ENCODE measurements around the gene UGCG.

UGCG gene

GRCh38 chr9:111975709-111976108 is 79.1 kb downstream of the UGCG start:
- DNase-seq (ENCODE audit: low read depth): no peak
- TF ChIP-seq CTCF (IDR thresholded peaks at IDR 0.05; ENCODE audit: insufficient read depth, low read depth, low read length, missing control alignments): no peak
- no peak overlapping the region for H3K4me3 ChIP-seq (ENCODE audit: low read length)

GRCh38 chr9:111978616-111979015 is 82.0 kb downstream of the UGCG start:
- DNase-seq (ENCODE audit: low read depth): no peak

GRCh38 chr9:111979561-111979960 is 82.9 kb downstream of the UGCG start:
- TF ChIP-seq CTCF (IDR thresholded peaks at IDR 0.05; ENCODE audit: insufficient read depth, low read depth, low read length, missing control alignments): peak; percentile 6
- H3K4me3 ChIP-seq (ENCODE audit: low read length): no peak overlapping the region
- DNase-seq (ENCODE audit: low read depth): no peak

More at GRCh38 chr9:111978616-111979015, 82.0 kb downstream of the UGCG start:
- H3K4me3 ChIP-seq (ENCODE audit: low read length): no peak overlapping the region
- TF ChIP-seq CTCF (IDR thresholded peaks at IDR 0.05; ENCODE audit: insufficient read depth, low read depth, low read length, missing control alignments): no peak

GRCh38 chr9:111980398-111980797 is 83.8 kb downstream of the UGCG start:
- TF ChIP-seq CTCF (IDR thresholded peaks at IDR 0.05; ENCODE audit: insufficient read depth, low read depth, low read length, missing control alignments): no peak
- DNase-seq (ENCODE audit: low read depth): no peak
- no peak overlapping the region for H3K4me3 ChIP-seq (ENCODE audit: low read length)

GRCh38 chr9:111983484-111983908 is 86.9 kb downstream of the UGCG start:
- H3K4me3 ChIP-seq (ENCODE audit: low read length): no peak overlapping the region
- TF ChIP-seq CTCF (IDR thresholded peaks at IDR 0.05; ENCODE audit: insufficient read depth, low read depth, low read length, missing control alignments): no peak
- no peak for DNase-seq (ENCODE audit: low read depth)

- no peak for DNase-seq (ENCODE audit: low read depth)
- TF ChIP-seq CTCF (IDR thresholded peaks at IDR 0.05; ENCODE audit: insufficient read depth, low read depth, low read length, missing control alignments): no peak
- H3K4me3 ChIP-seq (ENCODE audit: low read length): no peak overlapping the region
Measured at GRCh38 chr9:111984086-111984802, 87.6 kb downstream of the UGCG start.
